ENCODE measurements around the gene FBXW5. TPM values are rescaled to one million over a fixed set of nuclear protein-coding genes. Genes with fewer than 3 reads are reported as not detected.
A peak's percentile ranks its signal among the peaks of the same experiment; 100 is the strongest.

Gene FBXW5
- total and polyA plus RNA-seq, 2 experiments from 2014 or later, result 27.0 to 111 TPM

GRCh38 chr9:136988872-136989271 is 44.3 kb upstream of the FBXW5 start (continued):
- no peak for TF ChIP-seq REST (IDR thresholded peaks at IDR 0.05; ENCODE audit: unreplicated experiment)

- Histone ChIP-seq H3K27ac (ENCODE audit: low read depth) (no peak overlapping the region), H3K4me1 (ENCODE audit: insufficient read depth) (peaks cover 3% of the 10 kb centered on the region; the same call in 1 of the 2 replicates), H2AFZ (peak overlapping the region; percentile 74; the same call in 1 of the 2 replicates), H3K4me2 (peak overlapping the region; percentile 93), H3K9me2 (ENCODE audit: insufficient read depth) (no peaks in the 10 kb centered on the region), H4K20me1 (replicated peaks; ENCODE audit: insufficient read depth) (no peaks in the 10 kb centered on the region), H3F3A (replicated peaks; ENCODE audit: low read depth) (no peaks in the 10 kb centered on the region), H3K36me3 (ENCODE audit: insufficient read depth) (no peaks in the 10 kb centered on the region), H3K27me3 (ENCODE audit: insufficient read depth) (peaks cover 45% of the 10 kb centered on the region), H3K79me2 (replicated peaks; ENCODE audit: insufficient read depth) (no peaks in the 10 kb centered on the region), H3K4me3 (peak overlapping the region; percentile 68)
- peaks cover 29% of the 10 kb centered on the region for H3K27me3 Mint-ChIP-seq (ENCODE audit: insufficient read depth, low read depth, poor library complexity)
- H3K36me3 Mint-ChIP-seq (ENCODE audit: low read depth), result no peaks in the 10 kb centered on the region; the same call in 2 of the 3 replicates
- no peak for TF ChIP-seq ZNF114 (CRISPR knock-in tag; IDR thresholded peaks at IDR 0.05)
- peak; percentile 32 for ATAC-seq
- no peak overlapping the region for H3K27ac Mint-ChIP-seq
- peak overlapping the region; percentile 50; the same call in 1 of the 3 replicates for H3K4me3 Mint-ChIP-seq
- peak; percentile 47 for DNase-seq (ENCODE audit: low spot score)
- H3K4me1 Mint-ChIP-seq, result no peaks in the 10 kb centered on the region; the same call in 2 of the 3 replicates
- H3K9me3 Mint-ChIP-seq, result peaks cover 5% of the 10 kb centered on the region
These were observed 41.3 kb upstream of the FBXW5 start for GRCh38 chr9:136985853-136986252.

GRCh38 chr9:136985027-136985602 is 40.6 kb upstream of the FBXW5 start:
- peaks cover 27% of the 10 kb centered on the region for H3K27me3 Mint-ChIP-seq (ENCODE audit: insufficient read depth, low read depth, poor library complexity)
- H3K4me2 ChIP-seq, result peak overlapping the region; percentile 93
- no peaks in the 10 kb centered on the region for H3K9me3 Mint-ChIP-seq
- H3K36me3 Mint-ChIP-seq (ENCODE audit: low read depth), result no peaks in the 10 kb centered on the region; the same call in 2 of the 3 replicates
- H3K27ac ChIP-seq (ENCODE audit: low read depth), result no peak overlapping the region
- no peaks in the 10 kb centered on the region for H3F3A ChIP-seq (replicated peaks; ENCODE audit: low read depth)
- no peaks in the 10 kb centered on the region for H3K36me3 ChIP-seq (ENCODE audit: insufficient read depth)
- H3K4me1 ChIP-seq (ENCODE audit: insufficient read depth), result peaks cover 3% of the 10 kb centered on the region; the same call in 1 of the 2 replicates
- no peaks in the 10 kb centered on the region for H3K9me2 ChIP-seq (ENCODE audit: insufficient read depth)
- ATAC-seq (peak; percentile 55), DNase-seq (ENCODE audit: low spot score) (peak; percentile 53)
- no peaks in the 10 kb centered on the region; the same call in 2 of the 3 replicates for H3K4me1 Mint-ChIP-seq
- H2AFZ ChIP-seq, result peak overlapping the region; percentile 94
- no peak overlapping the region for H3K27ac Mint-ChIP-seq
- H4K20me1 ChIP-seq (replicated peaks; ENCODE audit: insufficient read depth), result no peaks in the 10 kb centered on the region
- no peaks in the 10 kb centered on the region for H3K79me2 ChIP-seq (replicated peaks; ENCODE audit: insufficient read depth)
- H3K27me3 ChIP-seq (ENCODE audit: insufficient read depth), result peaks cover 39% of the 10 kb centered on the region
- TF ChIP-seq ZNF114 (CRISPR knock-in tag; IDR thresholded peaks at IDR 0.05), result no peak
- TF ChIP-seq EZH2 (IDR thresholded peaks at IDR 0.05; ENCODE audit: low read depth, unreplicated experiment), result peak; percentile 39
- TF ChIP-seq STAT1 (IDR thresholded peaks at IDR 0.05; ENCODE audit: unreplicated experiment), result no peak
- TF ChIP-seq REST (IDR thresholded peaks at IDR 0.05; ENCODE audit: unreplicated experiment), result no peak
- no peak for TF ChIP-seq CTCF (conservative IDR thresholded peaks at IDR 0.05; ENCODE audit: low read depth in 2 of 2)
- peak overlapping the region; percentile 68 for H3K4me3 ChIP-seq
- H3K4me3 Mint-ChIP-seq, result peak overlapping the region; percentile 46; the same call in 2 of the 3 replicates
